MM.1S (cell line): ENCODE results near the gene NDUFS7.

Experiments
- EZH2 ChIP-seq: fragments of 300-600 bp; sonication (generic); optimal IDR thresholded peaks from 2 replicates; pipeline ENCODE3; 2017; ENCODE audit warnings: low read depth, mild to moderate bottlenecking, antibody characterized with exemption, low read length, mixed read lengths
- EZH2phosphoT487 ChIP-seq: fragments of 300-600 bp; sonication (generic); IDR thresholded peaks from 2 replicates; pipeline ENCODE4 v1.6.1; 2018; ENCODE audit warnings: antibody characterized with exemption, low read length
- TF ChIP-seq, protein P1 (sequence below): fragments of 300-600 bp; sonication (generic); IDR thresholded peaks from 2 replicates; pipeline ENCODE4 v1.5.1; 2016; ENCODE audit warnings: antibody characterized with exemption, low read length, mixed read lengths

DNA sequence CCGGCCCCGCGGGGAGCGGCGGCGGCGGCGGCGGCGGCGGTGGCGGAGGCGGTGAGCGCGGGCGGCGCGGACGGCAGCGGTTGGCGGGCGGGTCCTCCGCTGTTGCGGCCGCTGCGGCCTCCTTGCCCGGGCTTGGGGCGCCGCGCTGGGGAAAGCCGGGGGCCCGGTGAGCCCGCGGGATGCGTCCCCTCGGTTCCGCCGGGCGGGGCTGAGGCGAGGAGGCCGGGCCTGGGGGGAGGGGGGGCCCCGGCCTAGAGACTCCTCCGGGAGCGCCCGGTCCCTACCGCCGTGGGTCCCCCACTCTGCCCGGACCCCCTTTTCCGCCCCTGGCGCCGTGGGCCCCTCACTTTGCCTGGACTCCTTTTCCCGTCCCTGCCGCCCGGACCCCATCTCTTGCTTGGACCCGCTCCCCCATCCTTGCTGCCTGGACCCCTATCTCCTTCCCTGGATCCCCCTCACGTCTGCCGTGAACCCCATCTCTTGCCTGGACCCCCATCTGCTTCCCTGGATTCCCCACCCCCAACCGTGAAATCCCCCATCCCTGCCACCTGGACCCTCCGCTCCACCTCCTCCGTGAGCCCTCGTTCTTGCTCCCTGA lies 28.6 kb upstream of the NDUFS7 start:
- TF ChIP-seq, protein P1, sequence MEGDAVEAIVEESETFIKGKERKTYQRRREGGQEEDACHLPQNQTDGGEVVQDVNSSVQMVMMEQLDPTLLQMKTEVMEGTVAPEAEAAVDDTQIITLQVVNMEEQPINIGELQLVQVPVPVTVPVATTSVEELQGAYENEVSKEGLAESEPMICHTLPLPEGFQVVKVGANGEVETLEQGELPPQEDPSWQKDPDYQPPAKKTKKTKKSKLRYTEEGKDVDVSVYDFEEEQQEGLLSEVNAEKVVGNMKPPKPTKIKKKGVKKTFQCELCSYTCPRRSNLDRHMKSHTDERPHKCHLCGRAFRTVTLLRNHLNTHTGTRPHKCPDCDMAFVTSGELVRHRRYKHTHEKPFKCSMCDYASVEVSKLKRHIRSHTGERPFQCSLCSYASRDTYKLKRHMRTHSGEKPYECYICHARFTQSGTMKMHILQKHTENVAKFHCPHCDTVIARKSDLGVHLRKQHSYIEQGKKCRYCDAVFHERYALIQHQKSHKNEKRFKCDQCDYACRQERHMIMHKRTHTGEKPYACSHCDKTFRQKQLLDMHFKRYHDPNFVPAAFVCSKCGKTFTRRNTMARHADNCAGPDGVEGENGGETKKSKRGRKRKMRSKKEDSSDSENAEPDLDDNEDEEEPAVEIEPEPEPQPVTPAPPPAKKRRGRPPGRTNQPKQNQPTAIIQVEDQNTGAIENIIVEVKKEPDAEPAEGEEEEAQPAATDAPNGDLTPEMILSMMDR = no peak
- TF ChIP-seq EZH2phosphoT487 = no peak
- TF ChIP-seq EZH2 = no peak
